B cell (primary cell): ENCODE measurements around the gene SUPT7L. TPM values are rescaled to one million over a fixed set of nuclear protein-coding genes. Genes with fewer than 3 reads are reported as not detected.

ENCODE experiments used
- ATAC-seq: fragments of 200-7000 bp; cut with Tn5 transposase; one replicate; pipeline ENCODE4 v1.10.0; 2021; ENCODE audit warnings: low read depth, mild to moderate bottlenecking, moderate number of reproducible peaks, moderate library complexity
- CTCF ChIA-PET: fragments of 350-600 bp; sonication (Branson Sonifier 250); formaldehyde crosslinking; loops from one replicate; lab custom pipeline; 2021; ENCODE audit warnings: antibody characterized with exemption, inconsistent platforms; lab: Charles Lee
- POLR2A ChIA-PET: fragments of 350-600 bp; sonication (Branson Sonifier 250); formaldehyde crosslinking; loops from one replicate; lab custom pipeline; 2021; ENCODE audit warnings: antibody characterized with exemption; lab: Charles Lee
- DNase-seq: peaks from one replicate; pipeline ENCODE4 v3.0.0; 2013
- H2AFZ ChIP-seq: 2 replicates; pipeline ENCODE4 v1.6.1; 2012; ENCODE audit warnings: mild to moderate bottlenecking, low read depth, low read length; ENCODE audit not compliant: insufficient read depth, poor library complexity, severe bottlenecking
- H3K27ac ChIP-seq, 2 donors: 1 replicate in 1 of 2; 2 replicates in 1 of 2; pipeline ENCODE4 v1.5.1; 2012 to 2013; ENCODE audit warnings: low read length in 2 of 2, mild to moderate bottlenecking in 2 of 2, moderate library complexity in 1 of 2
- H3K27me3 ChIP-seq, 4 experiments: fragments of 200-600 bp in 1 of 4; sonication (generic) in 1 of 4; replicated peaks in 1 of 4; 1 replicate in 2 of 4; 2 replicates in 2 of 4; pipeline versions ENCODE4 v1.6.1 to v1.7.0; 2013 to 2016; ENCODE audit warnings: low read length in 3 of 4, mild to moderate bottlenecking in 2 of 4, mixed read lengths in 1 of 4, moderate library complexity in 1 of 4; ENCODE audit not compliant: insufficient read depth in 4 of 4, control insufficient read depth in 3 of 4; ENCODE audit errors: control extremely low read depth in 1 of 4
- H3K36me3 ChIP-seq, 2 experiments: replicated peaks in 1 of 2; 1 replicate in 1 of 2; 2 replicates in 1 of 2; pipeline versions ENCODE4 v1.6.1 to v1.7.1; 2013; ENCODE audit warnings: low read length in 1 of 2; ENCODE audit not compliant: insufficient read depth in 2 of 2, control insufficient read depth in 1 of 2; ENCODE audit errors: control extremely low read depth in 1 of 2, extremely low read depth in 1 of 2
- H3K4me1 ChIP-seq, 2 donors: fragments of 200-600 bp in 1 of 2; sonication (generic) in 1 of 2; 1 replicate in 1 of 2; 2 replicates in 1 of 2; pipeline versions ENCODE4 v1.5.1 to v1.6.1; 2013 to 2017; ENCODE audit warnings: low read length in 2 of 2; ENCODE audit not compliant: control insufficient read depth in 2 of 2, insufficient read depth in 2 of 2
- H3K4me2 ChIP-seq: replicated peaks from 2 replicates; pipeline ENCODE3; 2012; ENCODE audit warnings: mild to moderate bottlenecking, low read depth, low read length; ENCODE audit not compliant: poor library complexity, severe bottlenecking
- H3K4me3 ChIP-seq, 5 experiments: fragments of 200-600 bp in 1 of 5; sonication (generic) in 1 of 5; 1 replicate in 3 of 5; 2 replicates in 2 of 5; pipeline versions ENCODE4 v1.5.1 to v1.7.0; 2011 to 2016; ENCODE audit warnings: low read length in 4 of 5, mild to moderate bottlenecking in 4 of 5, low read depth in 2 of 5, control low read depth in 1 of 5, moderate library complexity in 1 of 5; ENCODE audit not compliant: insufficient read depth in 1 of 5; ENCODE audit errors: control extremely low read depth in 1 of 5, extremely low read depth in 1 of 5
- H3K79me2 ChIP-seq: fragments of 200-600 bp; sonication (generic); one replicate; pipeline ENCODE4 v1.6.0; 2016; ENCODE audit warnings: low read length; ENCODE audit not compliant: control insufficient read depth, insufficient read depth
- H3K9ac ChIP-seq: fragments of 200-600 bp; sonication (generic); 2 replicates; pipeline ENCODE4 v1.6.1; 2017; ENCODE audit warnings: mild to moderate bottlenecking, low read length, moderate library complexity
- H3K9me3 ChIP-seq, 3 donors: one replicate each; pipeline versions ENCODE4 v1.6.1 to v1.7.1; 2013; ENCODE audit warnings: low read length in 2 of 3; ENCODE audit not compliant: control insufficient read depth in 2 of 3, insufficient read depth in 1 of 3; ENCODE audit errors: control extremely low read depth in 1 of 3
- H4K20me1 ChIP-seq: 2 replicates; pipeline ENCODE4 v1.6.0; 2012; ENCODE audit warnings: mild to moderate bottlenecking, low read length; ENCODE audit not compliant: insufficient read depth, control insufficient read depth, poor library complexity, severe bottlenecking
- H3K27ac Mint-ChIP-seq: one replicate; pipeline ENCODE4 v1.8.0; 2021; ENCODE audit warnings: mixed read lengths
- H3K27me3 Mint-ChIP-seq: one replicate; pipeline ENCODE4 v1.8.0; 2021; ENCODE audit warnings: mixed read lengths
- H3K4me1 Mint-ChIP-seq: one replicate; pipeline ENCODE4 v1.8.0; 2021; ENCODE audit warnings: mixed read lengths
- H3K4me3 Mint-ChIP-seq: one replicate; pipeline ENCODE4 v1.8.0; 2021; ENCODE audit warnings: mixed read lengths
- H3K9me3 Mint-ChIP-seq: one replicate; pipeline ENCODE4 v1.8.0; 2022; ENCODE audit warnings: mixed read lengths; ENCODE audit not compliant: insufficient read depth
- CTCF ChIP-seq: fragments of 200-600 bp; IDR thresholded peaks from one replicate; pipeline ENCODE4 v1.8.0; 2022; ENCODE audit warnings: antibody characterized with exemption, mild to moderate bottlenecking
- EZH2 ChIP-seq: IDR thresholded peaks from 2 replicates; pipeline ENCODE4 v1.6.1; 2012; ENCODE audit warnings: borderline replicate concordance, low read depth, mild to moderate bottlenecking, moderate library complexity, low read length; ENCODE audit not compliant: insufficient read depth, poor library complexity, severe bottlenecking
- WGBS: methylation state at CpG from one replicate; pipeline ENCODE4 v1.1.5; 2013; ENCODE audit warnings: missing lambda C conversion rate; ENCODE audit not compliant: insufficient coverage; 5-methylcytosine and 5-hydroxymethylcytosine counted together
- intact Hi-C: fragments of 100-400 bp; cut with micrococcal nuclease; formaldehyde crosslinking; loops from one replicate; pipeline ENCODE4 v1.10.0; 2022
- polyA plus RNA-seq: library from polyadenylated mRNA; depleted of rRNA; stranded (reverse); fragments of >200 nt; gene quantifications from 2 replicates; pipeline ENCODE4 v1.2.3, GENCODE V29; 2012
- total RNA-seq, 2 donors: library from RNA; stranded (reverse); fragments of 120-200 nt in 1 of 2; gene quantifications; 1 replicate in 1 of 2; 2 replicates in 1 of 2; pipeline versions ENCODE4 v1.2.3 to v1.2.4, GENCODE V29; 2013 to 2022

The SUPT7L gene
- total and polyA plus RNA-seq, 2 donors (not counting 1 experiment from before 2014, with no cell fraction given): 40.2 to 42.4 TPM

GRCh38 chr2:27624943-27625342 is 38.5 kb downstream of the SUPT7L start:
- TF ChIP-seq CTCF (no peak), EZH2 (no peak)
- peaks cover 0 to 36% of the 10 kb centered on the region in 2 experiments for H3K36me3 ChIP-seq

GRCh38 chr2:27622921-27623384 is 40.5 kb downstream of the SUPT7L start:
- intact Hi-C loops: no loop called here
- no peaks in the 10 kb centered on the region for H3K9me3 ChIP-seq
- no peak overlapping the region for H3K4me3 ChIP-seq
- H3K9ac ChIP-seq: no peak overlapping the region
- peaks cover 2% of the 10 kb centered on the region in 2 donors for H3K4me1 ChIP-seq
- Mint-ChIP-seq H3K4me3 (no peak overlapping the region), H3K4me1 (peaks cover 12% of the 10 kb centered on the region), H3K27ac (no peak overlapping the region), H3K9me3 (no peaks in the 10 kb centered on the region), H3K27me3 (no peaks in the 10 kb centered on the region)
- no peaks in the 10 kb centered on the region for H4K20me1 ChIP-seq
- POLR2A ChIA-PET: no interaction called here
- no peak overlapping the region for H3K4me2 ChIP-seq
- DNase-seq (no peak), ATAC-seq (no peak)
- H2AFZ ChIP-seq: no peak overlapping the region
- TF ChIP-seq EZH2 (no peak), CTCF (no peak)
- H3K27me3 ChIP-seq: no peaks in the 10 kb centered on the region
- WGBS: 83% methylated on average over 2 of the region's 3 CpGs
- CTCF ChIA-PET: no interaction called here
- peaks cover 0 to 44% of the 10 kb centered on the region in 2 experiments for H3K36me3 ChIP-seq
- H3K79me2 ChIP-seq: no peaks in the 10 kb centered on the region
- no peak overlapping the region for H3K27ac ChIP-seq

More at GRCh38 chr2:27624943-27625342, 38.5 kb downstream of the SUPT7L start:
- Mint-ChIP-seq H3K9me3 (no peaks in the 10 kb centered on the region), H3K4me1 (peaks cover 16% of the 10 kb centered on the region), H3K27ac (no peak overlapping the region), H3K4me3 (no peak overlapping the region), H3K27me3 (no peaks in the 10 kb centered on the region)
- Histone ChIP-seq H3K4me2 (no peak overlapping the region), H3K27me3 (no peaks in the 10 kb centered on the region), H3K79me2 (peaks cover 11% of the 10 kb centered on the region), H4K20me1 (no peaks in the 10 kb centered on the region), H3K9ac (no peak overlapping the region), H3K27ac (no peak overlapping the region), H2AFZ (no peak overlapping the region), H3K4me3 (no peak overlapping the region), H3K9me3 (no peaks in the 10 kb centered on the region), H3K4me1 (peaks cover 10 to 16% of the 10 kb centered on the region in 2 donors)
- intact Hi-C loops: loop anchor here (5.0 kb wide), 1 partner anchor 198 kb away; the partner anchor contains the start of gene NRBP1
- no peak for DNase-seq
- CTCF ChIA-PET: no interaction called here
- no peak for ATAC-seq
- POLR2A ChIA-PET: no interaction called here
